Prostate gland (tissue), 2 donors: ENCODE measurements around the gene DCD.

Experiments used
- CTCF ChIP-seq, 4 experiments: fragments of 200-600 bp in 2 of 4; fragments of 450-650 bp in 2 of 4; sonication (generic) in 2 of 4; IDR thresholded peaks; 1 replicate in 3 of 4; 2 replicates in 1 of 4; pipeline ENCODE4 v1.5.1; 2016 to 2019; ENCODE audit warnings: antibody characterized with exemption in 4 of 4, mild to moderate bottlenecking in 2 of 4, moderate library complexity in 2 of 4
- POLR2A ChIP-seq: fragments of 450-650 bp; IDR thresholded peaks from one replicate; pipeline ENCODE4 v1.6.1; 2016; ENCODE audit warnings: antibody characterized with exemption, mild to moderate bottlenecking

GRCh38 chr12:54649825-54650224, 1.7 kb upstream of the DCD start:
- TF ChIP-seq CTCF (IDR thresholded peaks at IDR 0.05): no peak
- TF ChIP-seq POLR2A: no peak
